ENCODE measurements around the gene ADAM11. TPM values are rescaled to one million over a fixed set of nuclear protein-coding genes. Genes with fewer than 3 reads are reported as not detected.

The ADAM11 gene
- total and polyA plus RNA-seq, 2 of the 13 experiments (the other 11 are each of a cell fraction or from before 2014, with no cell fraction given): 0.38 to 0.91 TPM

DNA sequence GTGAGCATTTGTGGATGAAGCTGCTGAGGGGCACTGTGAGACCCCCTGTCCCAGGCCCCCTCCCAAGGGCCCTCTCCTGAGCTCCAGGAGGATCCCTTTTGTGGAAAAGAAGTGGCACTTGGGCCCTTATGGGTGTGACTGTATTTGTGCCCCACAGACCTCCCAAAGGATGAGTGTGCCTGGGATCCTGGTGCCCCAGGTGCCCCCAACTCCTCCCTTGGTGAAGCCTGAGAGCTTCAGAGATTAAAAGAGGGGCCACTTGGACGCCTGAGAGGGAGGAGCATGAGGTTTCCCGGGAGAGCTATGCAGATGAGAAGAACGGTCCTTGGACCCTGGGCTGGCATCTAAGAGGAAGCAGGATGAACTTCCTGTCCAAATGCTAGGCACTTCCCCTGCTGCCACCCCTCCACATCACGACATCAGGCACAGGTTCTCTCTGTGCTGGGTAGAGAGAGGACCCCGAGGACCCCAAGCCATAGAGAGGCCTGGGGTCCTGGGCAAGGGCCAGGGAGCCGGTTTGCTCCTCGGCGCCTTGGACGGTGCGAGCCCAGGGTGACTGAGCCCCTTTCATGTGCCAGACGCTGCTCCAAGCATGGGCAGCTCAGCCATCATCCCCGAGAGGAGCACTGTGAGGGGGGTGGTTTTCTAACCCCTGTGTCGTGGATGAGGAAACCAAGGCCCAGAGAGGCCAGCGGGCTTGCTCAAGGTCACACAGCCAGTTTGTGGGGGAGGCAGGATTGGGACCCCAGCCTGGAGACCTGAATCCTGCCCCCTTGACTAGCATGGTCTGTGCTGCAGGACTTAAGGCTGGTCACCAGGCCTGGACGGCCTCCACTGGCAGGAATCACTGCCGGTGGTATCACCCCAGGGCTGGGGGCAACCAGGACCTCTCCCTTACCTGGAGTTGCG, 5.6 kb upstream of the ADAM11 start (continued):
- no peak for TF ChIP-seq NR0B2 (CRISPR knock-in tag; IDR thresholded peaks at IDR 0.05)
- TF ChIP-seq CEBPG (CRISPR knock-in tag; IDR thresholded peaks at IDR 0.05): no peak
- no peak for TF ChIP-seq GATAD2A (CRISPR knock-in tag; IDR thresholded peaks at IDR 0.05)
- TF ChIP-seq ZNF274 (CRISPR knock-in tag; IDR thresholded peaks at IDR 0.05): no peak
- TF ChIP-seq AGO2 (optimal IDR thresholded peaks at IDR 0.05; ENCODE audit: low read depth, low read length): peak; percentile 76
- no peak for TF ChIP-seq ZNF614 (CRISPR knock-in tag; IDR thresholded peaks at IDR 0.05; ENCODE audit: borderline replicate concordance)
- TF ChIP-seq TRIM24 (CRISPR knock-in tag; IDR thresholded peaks at IDR 0.05): no peak
- no peak for TF ChIP-seq TP53 (CRISPR knock-in tag; conservative IDR thresholded peaks at IDR 0.05)
- no peak for TF ChIP-seq ZBTB40 (IDR thresholded peaks at IDR 0.05)
- TF ChIP-seq ZBTB40 (CRISPR knock-in tag; IDR thresholded peaks at IDR 0.05): no peak
- no peak for TF ChIP-seq ZNF597 (CRISPR knock-in tag; IDR thresholded peaks at IDR 0.05)
- no peak for TF ChIP-seq ZSCAN9 (CRISPR knock-in tag; IDR thresholded peaks at IDR 0.05; ENCODE audit: borderline replicate concordance)
- TF ChIP-seq POLR2G (IDR thresholded peaks at IDR 0.05; ENCODE audit: low read depth, low read length): peak; percentile 51
- no peak for TF ChIP-seq ZNF33A (CRISPR knock-in tag; IDR thresholded peaks at IDR 0.05; ENCODE audit: borderline replicate concordance)
- TF ChIP-seq ZNF761 (CRISPR knock-in tag; conservative IDR thresholded peaks at IDR 0.05): no peak
- no peak for TF ChIP-seq ZNF180 (CRISPR knock-in tag; IDR thresholded peaks at IDR 0.05; ENCODE audit: borderline replicate concordance, low read depth)
- peak; percentile 48 for TF ChIP-seq ELF3 (CRISPR knock-in tag; IDR thresholded peaks at IDR 0.05)
- 0 out of 2 replicates have a peak, but pooled peaks have one; percentile 16 for TF ChIP-seq SNAPC5 (CRISPR knock-in tag; IDR thresholded peaks at IDR 0.05; ENCODE audit: borderline replicate concordance)
